GM23248 (cell line): Measurements from ENCODE around the gene CEP131. TPM values are rescaled to one million over a fixed set of nuclear protein-coding genes. Genes with fewer than 3 reads are reported as not detected.

ENCODE experiments used
- DNase-seq: peaks from one replicate; pipeline ENCODE4 v3.0.0-alpha.2; 2015
- H2AFZ ChIP-seq: fragments of 200-600 bp; sonication (generic); 2 replicates; pipeline ENCODE4 v1.6.1; 2016; ENCODE audit warnings: antibody characterized with exemption
- H3F3A ChIP-seq: fragments of 200-600 bp; sonication (generic); 2 replicates; pipeline ENCODE4 v1.6.1; 2016; ENCODE audit warnings: mild to moderate bottlenecking, antibody characterized with exemption, mixed run types; ENCODE audit not compliant: insufficient read depth
- H3K27ac ChIP-seq: fragments of 200-600 bp; sonication (generic); 2 replicates; pipeline ENCODE4 v1.5.1; 2016; ENCODE audit warnings: mild to moderate bottlenecking
- H3K27me3 ChIP-seq: fragments of 200-600 bp; sonication (generic); replicated peaks from 2 replicates; pipeline ENCODE4 v1.6.1; 2016; ENCODE audit warnings: mild to moderate bottlenecking; ENCODE audit not compliant: insufficient read depth
- H3K36me3 ChIP-seq: fragments of 200-600 bp; sonication (generic); 2 replicates; pipeline ENCODE4 v1.6.1; 2016; ENCODE audit warnings: low read depth, mild to moderate bottlenecking
- H3K4me1 ChIP-seq: fragments of 200-600 bp; sonication (generic); 2 replicates; pipeline ENCODE4 v1.6.1; 2016; ENCODE audit warnings: mild to moderate bottlenecking; ENCODE audit not compliant: insufficient read depth
- H3K4me2 ChIP-seq: fragments of 200-600 bp; sonication (generic); one replicate; pipeline ENCODE4 v1.6.1; 2016; ENCODE audit warnings: mild to moderate bottlenecking; ENCODE audit not compliant: unreplicated experiment
- H3K4me3 ChIP-seq: fragments of 200-600 bp; sonication (generic); 2 replicates; pipeline ENCODE4 v1.5.1; 2016; ENCODE audit warnings: mild to moderate bottlenecking
- H3K79me2 ChIP-seq: fragments of 200-600 bp; sonication (generic); 2 replicates; pipeline ENCODE4 v1.6.1; 2016; ENCODE audit warnings: mild to moderate bottlenecking; ENCODE audit not compliant: insufficient read depth
- H3K9ac ChIP-seq: fragments of 200-600 bp; sonication (generic); 2 replicates; pipeline ENCODE4 v1.6.1; 2016; ENCODE audit warnings: mild to moderate bottlenecking
- H3K9me2 ChIP-seq: fragments of 200-600 bp; sonication (generic); 2 replicates; pipeline ENCODE4 v1.6.1; 2016; ENCODE audit warnings: mixed run types, mild to moderate bottlenecking, moderate library complexity; ENCODE audit not compliant: insufficient read depth
- H3K9me3 ChIP-seq: fragments of 200-600 bp; sonication (generic); one replicate; pipeline ENCODE4 v1.6.1; 2017; ENCODE audit warnings: low read depth
- H4K20me1 ChIP-seq: fragments of 200-600 bp; sonication (generic); 2 replicates; pipeline ENCODE4 v1.6.0; 2016; ENCODE audit not compliant: insufficient read depth
- EZH2 ChIP-seq: fragments of 200-600 bp; sonication (generic); IDR thresholded peaks from 2 replicates; pipeline ENCODE4 v1.6.1; 2018; ENCODE audit warnings: antibody characterized with exemption, mild to moderate bottlenecking; ENCODE audit not compliant: insufficient read depth, poor library complexity, severe bottlenecking
- EZH2phosphoT487 ChIP-seq: fragments of 200-600 bp; sonication (generic); IDR thresholded peaks from 2 replicates; pipeline ENCODE4 v1.6.1; 2018; ENCODE audit warnings: antibody characterized with exemption, moderate library complexity, mild to moderate bottlenecking, low read depth; ENCODE audit not compliant: insufficient read depth
- WGBS, 2 experiments: methylation state at CpG; one replicate each; pipeline ENCODE4 v1.1.6; 2015 to 2017; ENCODE audit warnings: low lambda C conversion rate in 2 of 2, low coverage in 1 of 2; ENCODE audit errors: missing lambda C conversion rate in 2 of 2; 5-methylcytosine and 5-hydroxymethylcytosine counted together
- in situ Hi-C: fragments of 300-500 bp; cut with MboI; formaldehyde crosslinking; loops from 2 replicates; pipeline ENCODE4 v1.15.0; 2020
- polyA plus RNA-seq: library from polyadenylated mRNA; unstranded; fragments of >200 nt; fragmentation: Nextera tagmentation; extraction: Ambion mirVana; gene quantifications from 2 replicates; pipeline ENCODE4 v1.2.1, GENCODE V29; 2016
- total RNA-seq: library from RNA; depleted of rRNA; stranded (reverse); fragments of >200 nt; shearing (Covaris generic); gene quantifications from 2 replicates; pipeline ENCODE4 v1.2.3, GENCODE V29; 2014

CEP131 gene
- total and polyA plus RNA-seq, 2 experiments from 2014 or later: 5.6 to 8.0 TPM

GRCh38 chr17:81245024-81245664 is 22.4 kb upstream of the CEP131 start:
- Histone ChIP-seq H3F3A (no peaks in the 10 kb centered on the region), H3K4me3 (no peak overlapping the region), H3K27ac (no peak overlapping the region), H4K20me1 (no peaks in the 10 kb centered on the region), H3K79me2 (peaks cover 21% of the 10 kb centered on the region), H3K9ac (no peak overlapping the region), H3K27me3 (no peaks in the 10 kb centered on the region), H3K9me2 (no peaks in the 10 kb centered on the region), H3K4me1 (no peaks in the 10 kb centered on the region; the same call in 1 of the 2 replicates), H3K9me3 (no peaks in the 10 kb centered on the region), H2AFZ (no peak overlapping the region), H3K36me3 (peaks cover 4% of the 10 kb centered on the region; the same call in 1 of the 2 replicates), H3K4me2 (no peak overlapping the region)
- peak; percentile 36 for DNase-seq
- WGBS, 2 experiments: 83 to 86% methylated on average over 24 of the region's 25 CpGs
- in situ Hi-C loops: no loop called here
- TF ChIP-seq EZH2phosphoT487 (no peak), EZH2 (no peak)

DNA sequence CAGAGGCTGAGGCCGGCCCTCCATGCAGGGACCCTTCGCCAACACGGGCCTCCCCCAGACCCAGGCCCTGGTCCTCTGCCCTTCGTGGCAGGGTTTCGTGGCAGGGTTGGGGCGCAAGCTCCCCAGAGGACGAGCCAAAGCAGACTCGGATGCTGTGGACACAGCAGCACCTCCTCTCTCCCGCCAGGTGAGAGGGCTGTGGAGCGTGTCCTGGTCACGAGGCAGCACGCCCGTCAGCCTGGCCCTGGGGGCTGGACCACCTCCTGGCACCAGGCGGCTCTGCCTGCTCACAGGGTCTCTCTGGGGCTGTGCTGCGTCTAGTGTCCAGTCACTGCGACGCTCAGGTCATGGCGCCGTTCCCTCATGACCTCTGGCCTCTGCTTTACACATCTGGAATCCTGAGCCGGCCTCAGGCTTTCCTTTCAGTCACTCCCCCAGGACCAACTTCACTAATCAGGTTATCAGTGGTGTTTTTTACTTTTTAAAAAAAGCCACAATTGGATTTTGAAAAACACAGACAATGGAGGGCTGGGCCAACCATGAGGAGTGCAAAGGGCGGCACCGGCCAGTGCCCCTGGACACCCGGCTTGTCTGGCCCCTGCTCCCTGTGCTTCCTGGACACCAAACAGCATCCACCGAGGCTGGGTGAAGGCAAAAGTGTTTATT is 21.7 kb upstream of the CEP131 start:
- Histone ChIP-seq H3K9me3 (no peaks in the 10 kb centered on the region), H3K4me1 (no peaks in the 10 kb centered on the region; the same call in 1 of the 2 replicates), H3K9ac (no peak overlapping the region), H3F3A (no peaks in the 10 kb centered on the region), H3K27me3 (no peaks in the 10 kb centered on the region), H3K79me2 (peaks cover 28% of the 10 kb centered on the region), H2AFZ (no peak overlapping the region), H3K4me2 (no peak overlapping the region), H4K20me1 (no peaks in the 10 kb centered on the region), H3K9me2 (no peaks in the 10 kb centered on the region), H3K27ac (no peak overlapping the region), H3K4me3 (no peak overlapping the region), H3K36me3 (peaks cover 4% of the 10 kb centered on the region; the same call in 1 of the 2 replicates)
- TF ChIP-seq EZH2phosphoT487: no peak
- TF ChIP-seq EZH2: no peak
- in situ Hi-C loops: no loop called here
- DNase-seq: no peak
- 71 to 75% methylated on average over 21 to 23 of the region's 24 CpGs for WGBS, 2 experiments

DNA sequence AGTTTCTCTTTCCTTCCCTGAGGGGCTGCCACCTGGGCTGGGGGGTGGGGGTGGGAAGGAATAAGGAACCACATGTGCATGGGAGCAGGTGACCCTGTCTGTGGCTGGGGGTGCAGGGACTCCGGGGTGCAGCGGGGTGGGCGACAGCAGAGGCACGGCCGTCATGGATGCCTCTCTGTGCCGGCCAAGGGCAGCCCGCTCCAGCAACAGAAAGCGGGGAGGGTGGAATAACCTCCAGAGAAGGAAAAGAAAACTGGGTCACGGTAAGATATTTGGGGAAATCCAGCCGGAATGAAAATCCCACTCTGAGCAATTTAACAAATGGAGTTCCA is 20.5 kb upstream of the CEP131 start:
- H3K9ac ChIP-seq: no peak overlapping the region
- no peaks in the 10 kb centered on the region for H4K20me1 ChIP-seq
- no peaks in the 10 kb centered on the region for H3K27me3 ChIP-seq
- peaks cover 4% of the 10 kb centered on the region; the same call in 1 of the 2 replicates for H3K36me3 ChIP-seq
- no peaks in the 10 kb centered on the region for H3F3A ChIP-seq
- H3K4me3 ChIP-seq: no peak overlapping the region
- in situ Hi-C loops: no loop called here
- TF ChIP-seq EZH2: no peak
- no peak for TF ChIP-seq EZH2phosphoT487
- WGBS, 2 experiments: 85 to 86% methylated on average over 10 of the region's 10 CpGs
- H3K79me2 ChIP-seq: peaks cover 33% of the 10 kb centered on the region
- no peaks in the 10 kb centered on the region for H3K9me2 ChIP-seq
- H3K4me2 ChIP-seq: no peak overlapping the region
- H2AFZ ChIP-seq: no peak overlapping the region
- H3K4me1 ChIP-seq: no peaks in the 10 kb centered on the region; the same call in 1 of the 2 replicates
- no peaks in the 10 kb centered on the region for H3K9me3 ChIP-seq
- H3K27ac ChIP-seq: no peak overlapping the region
- DNase-seq: no peak

DNA sequence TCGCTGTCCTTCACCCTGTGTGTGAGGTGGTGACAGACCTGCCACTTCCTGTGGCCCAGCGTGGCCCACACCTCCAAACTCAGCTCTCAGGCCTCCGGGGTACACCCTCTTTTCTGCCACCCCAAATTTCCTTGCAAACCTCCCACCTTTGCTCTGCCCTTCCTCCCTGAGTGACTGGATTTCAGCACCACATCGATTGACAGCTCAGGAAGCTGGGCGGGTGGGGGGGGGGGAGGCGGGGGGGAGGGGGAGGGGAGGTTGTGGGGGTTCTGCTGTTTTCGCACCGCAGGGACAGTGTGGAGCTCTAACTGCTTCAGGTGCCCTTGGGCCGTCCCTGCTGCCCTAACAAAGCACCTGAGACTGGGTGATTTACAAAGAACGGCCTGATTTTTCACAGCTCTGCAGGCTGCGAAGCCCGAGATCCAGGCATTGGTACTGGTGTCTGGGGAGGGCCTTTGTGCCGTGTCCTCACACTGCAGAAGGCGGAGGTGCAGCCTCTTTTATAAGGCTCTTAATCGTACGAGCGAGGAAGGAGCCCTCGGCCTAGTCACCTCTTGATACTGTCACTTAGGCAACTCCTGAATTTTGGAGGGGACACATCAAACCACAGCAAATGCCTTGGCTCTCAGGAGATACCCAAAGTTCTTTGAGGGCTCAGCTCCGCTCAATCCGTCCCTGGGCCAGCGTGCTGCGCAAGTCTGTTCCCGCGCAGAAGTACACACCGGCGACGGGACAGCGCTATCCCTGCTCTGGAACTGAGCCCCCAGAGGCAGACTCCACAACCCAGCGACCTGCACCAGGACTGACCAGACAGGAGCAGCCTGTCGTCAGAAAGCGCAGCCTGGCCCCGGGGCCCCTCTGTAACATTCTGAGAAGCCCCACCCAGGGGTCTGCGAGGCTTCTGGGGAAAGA is 19.9 kb upstream of the CEP131 start:
- no peak for TF ChIP-seq EZH2phosphoT487
- TF ChIP-seq EZH2: no peak
- in situ Hi-C loops: no loop called here
- H3K4me1 ChIP-seq: peaks cover 3% of the 10 kb centered on the region; the same call in 1 of the 2 replicates
- WGBS, 2 experiments: 69 to 73% methylated on average over 26 to 33 of the region's 33 CpGs
- no peaks in the 10 kb centered on the region for H3K27me3 ChIP-seq
- no peak for DNase-seq
- H3K79me2 ChIP-seq: peaks cover 39% of the 10 kb centered on the region
- no peaks in the 10 kb centered on the region for H3K9me3 ChIP-seq
- no peak overlapping the region for H3K27ac ChIP-seq
- H3K9me2 ChIP-seq: no peaks in the 10 kb centered on the region
- no peak overlapping the region for H3K4me2 ChIP-seq
- H2AFZ ChIP-seq: no peak overlapping the region
- no peak overlapping the region for H3K9ac ChIP-seq
- H3K36me3 ChIP-seq: peaks cover 4% of the 10 kb centered on the region; the same call in 1 of the 2 replicates
- H3K4me3 ChIP-seq: no peak overlapping the region
- no peaks in the 10 kb centered on the region for H4K20me1 ChIP-seq
- H3F3A ChIP-seq: no peaks in the 10 kb centered on the region
